ENCODE measurements around the gene P2RY8. TPM values are rescaled to one million over a fixed set of nuclear protein-coding genes. Genes with fewer than 3 reads are reported as not detected.

P2RY8 gene
- total RNA-seq = not detected in 2 replicates

GRCh38 chrX:1537031-1537715 is at the start of gene P2RY8:
Gene P2RY8, minus strand, starts transcription at chrX:1537185. Its CDS starts 70,627 bp downstream, at chrX:1466558.

GRCh38 chrX:1452516-1453394 is 84.2 kb downstream of the P2RY8 start, which contains the start of gene ASMTL:
Gene ASMTL, minus strand, starts transcription at chrX:1452909. Its CDS starts 69 bp downstream, at chrX:1452840.

Other genes starting within 250 kb of the P2RY8 start
- 0.16 TPM in 1 of 2 replicates, not detected in the other for gene IL3RA, start 200.4 kb downstream of the P2RY8 start, total RNA-seq
- 206 and 260 TPM in 2 replicates for gene SLC25A6, start 145.1 kb downstream of the P2RY8 start, total RNA-seq
- 27.8 and 32.5 TPM in 2 replicates for gene ASMTL, start 84.3 kb downstream of the P2RY8 start, total RNA-seq
- 23.8 and 26.6 TPM in 2 replicates for gene AKAP17A, start 54.4 kb upstream of the P2RY8 start, total RNA-seq
- gene ASMT, start 77.9 kb upstream of the P2RY8 start, total RNA-seq = 0.12 TPM in 1 of 2 replicates, not detected in the other

Data from hair follicle dermal papilla cell (primary cell).